Trophoblast cell (in vitro differentiated cells and primary cell): ENCODE data around the gene TEKT1.
"Not testable (repeated sequence)": the region's sequence is repeated elsewhere in the genome, so short reads cannot be mapped to it uniquely, and the experiment has no call there.

Experiments used
- DNase-seq, 2 donors: peaks; one replicate each; pipeline ENCODE4 v3.0.0-alpha.2; 2016
- H2AFZ ChIP-seq: 2 replicates; pipeline ENCODE4 v1.6.1; 2013; ENCODE audit warnings: low read length, moderate library complexity, mild to moderate bottlenecking; ENCODE audit not compliant: insufficient read depth, poor library complexity
- H2AK5ac ChIP-seq: 2 replicates; pipeline ENCODE4 v1.6.1; 2013; ENCODE audit warnings: mild to moderate bottlenecking, low read length
- H2BK120ac ChIP-seq: 2 replicates; pipeline ENCODE4 v1.6.1; 2013; ENCODE audit warnings: low read length, mild to moderate bottlenecking, moderate library complexity; ENCODE audit not compliant: insufficient read depth, poor library complexity
- H2BK12ac ChIP-seq: 2 replicates; pipeline ENCODE4 v1.6.1; 2013; ENCODE audit warnings: mild to moderate bottlenecking, low read length, moderate library complexity
- H2BK5ac ChIP-seq: 2 replicates; pipeline ENCODE4 v1.6.1; 2013; ENCODE audit warnings: low read length, low read depth, moderate library complexity, mild to moderate bottlenecking; ENCODE audit not compliant: poor library complexity
- H3K14ac ChIP-seq: 2 replicates; pipeline ENCODE4 v1.6.1; 2013; ENCODE audit warnings: mild to moderate bottlenecking, low read length
- H3K18ac ChIP-seq: 2 replicates; pipeline ENCODE4 v1.6.1; 2013; ENCODE audit warnings: mild to moderate bottlenecking, low read length
- H3K23ac ChIP-seq: 2 replicates; pipeline ENCODE4 v1.6.1; 2013; ENCODE audit warnings: low read length
- H3K27ac ChIP-seq: 2 replicates; pipeline ENCODE4 v1.5.1; 2013; ENCODE audit warnings: low read depth, mild to moderate bottlenecking, inconsistent platforms, low read length, moderate library complexity
- H3K27me3 ChIP-seq: 2 replicates; pipeline ENCODE4 v1.6.1; 2013; ENCODE audit warnings: inconsistent platforms, mild to moderate bottlenecking, low read length, moderate library complexity; ENCODE audit not compliant: insufficient read depth
- H3K36me3 ChIP-seq, 2 experiments: 1 replicate in 1 of 2; 2 replicates in 1 of 2; pipeline ENCODE4 v1.6.1; 2013; ENCODE audit warnings: low read length in 2 of 2, mild to moderate bottlenecking in 2 of 2, moderate library complexity in 1 of 2; ENCODE audit not compliant: insufficient read depth in 2 of 2, control insufficient read depth in 1 of 2
- H3K4ac ChIP-seq: 2 replicates; pipeline ENCODE4 v1.6.1; 2013; ENCODE audit warnings: low read depth, mild to moderate bottlenecking, low read length, moderate library complexity
- H3K4me1 ChIP-seq, 2 experiments: 1 replicate in 1 of 2; 2 replicates in 1 of 2; pipeline ENCODE4 v1.6.1; 2013; ENCODE audit warnings: low read length in 2 of 2, mild to moderate bottlenecking in 2 of 2, moderate library complexity in 1 of 2; ENCODE audit not compliant: insufficient read depth in 2 of 2, control insufficient read depth in 1 of 2
- H3K4me2 ChIP-seq: 2 replicates; pipeline ENCODE4 v1.6.1; 2013; ENCODE audit warnings: inconsistent platforms, mild to moderate bottlenecking, low read length, moderate library complexity
- H3K4me3 ChIP-seq: 2 replicates; pipeline ENCODE4 v1.5.1; 2013; ENCODE audit warnings: mild to moderate bottlenecking, low read depth, low read length, inconsistent platforms
- H3K79me1 ChIP-seq: one replicate; pipeline ENCODE4 v1.6.1; 2013; ENCODE audit warnings: low read length
- H3K79me2 ChIP-seq: 2 replicates; pipeline ENCODE4 v1.6.1; 2013; ENCODE audit warnings: low read length, mild to moderate bottlenecking; ENCODE audit not compliant: control insufficient read depth, insufficient read depth, poor library complexity
- H3K9ac ChIP-seq: 2 replicates; pipeline ENCODE4 v1.6.1; 2013; ENCODE audit warnings: mild to moderate bottlenecking, low read length
- H3K9me3 ChIP-seq: 2 replicates; pipeline ENCODE4 v1.6.1; 2013; ENCODE audit warnings: low read depth, mild to moderate bottlenecking, control low read depth, inconsistent platforms, low read length; ENCODE audit not compliant: insufficient read depth
- H4K12ac ChIP-seq: 2 replicates; pipeline ENCODE4 v1.6.1; 2013; ENCODE audit warnings: low read depth, mild to moderate bottlenecking, low read length, moderate library complexity
- H4K8ac ChIP-seq: 2 replicates; pipeline ENCODE4 v1.6.1; 2013; ENCODE audit warnings: low read depth, mild to moderate bottlenecking, low read length, moderate library complexity
- H4K91ac ChIP-seq: one replicate; pipeline ENCODE4 v1.6.1; 2013; ENCODE audit warnings: low read depth, mild to moderate bottlenecking, low read length, moderate library complexity
- WGBS: extraction: QIAGEN DNeasy Blood & Tissue Kit; methylation state at CpG from one replicate; pipeline ENCODE4 v1.1.7; 2013; ENCODE audit warnings: missing lambda C conversion rate; ENCODE audit not compliant: insufficient read length, insufficient coverage; ENCODE audit errors: extremely low coverage; 5-methylcytosine and 5-hydroxymethylcytosine counted together

The TEKT1 gene

GRCh38 chr17:6853764-6854442 lies 22.4 kb upstream of the TEKT1 start:
- no CpG with 5 or more reads among the region's 19 CpGs for WGBS
- H3K9ac ChIP-seq, result no peak overlapping the region

GRCh38 chr17:6848545-6849179 lies 17.1 kb upstream of the TEKT1 start:
- H3K79me2 ChIP-seq, H3K36me3 ChIP-seq, H2BK12ac ChIP-seq, H3K27ac ChIP-seq, H3K4me2 ChIP-seq, H2BK120ac ChIP-seq, H4K8ac ChIP-seq, H4K12ac ChIP-seq, H3K18ac ChIP-seq, H3K9ac ChIP-seq, H3K79me1 ChIP-seq, H3K4me3 ChIP-seq, H2AFZ ChIP-seq, DNase-seq, H2AK5ac ChIP-seq, H3K14ac ChIP-seq, H3K27me3 ChIP-seq, H3K23ac ChIP-seq, H3K9me3 ChIP-seq, H3K4me1 ChIP-seq, H2BK5ac ChIP-seq, H3K4ac ChIP-seq, H4K91ac ChIP-seq: not testable (repeated sequence)
- WGBS, result no CpG with 5 or more reads among the region's 7 CpGs

More at GRCh38 chr17:6853764-6854442, 22.4 kb upstream of the TEKT1 start:
- Histone ChIP-seq H3K27ac (peak overlapping the region; percentile 22), H3K23ac (no peak overlapping the region), H2BK5ac (no peak overlapping the region), H3K4me2 (peak overlapping the region; percentile 50), H3K18ac (no peak overlapping the region), H2AFZ (peak overlapping the region; percentile 75), H2BK12ac (no peak overlapping the region), H4K8ac (no peak overlapping the region), H2AK5ac (no peak overlapping the region), H3K4me3 (no peak overlapping the region), H4K12ac (no peak overlapping the region), H2BK120ac (no peak overlapping the region), H3K4ac (no peak overlapping the region), H3K36me3 (no peaks in the 10 kb centered on the region), H3K9me3 (peaks cover 3% of the 10 kb centered on the region), H3K27me3 (no peaks in the 10 kb centered on the region), H3K79me1 (peaks cover 2% of the 10 kb centered on the region), H4K91ac (peak overlapping the region; percentile 17), H3K14ac (no peak overlapping the region), H3K4me1 (no peaks in the 10 kb centered on the region), H3K79me2 (no peaks in the 10 kb centered on the region)
- no peak for DNase-seq

DNA sequence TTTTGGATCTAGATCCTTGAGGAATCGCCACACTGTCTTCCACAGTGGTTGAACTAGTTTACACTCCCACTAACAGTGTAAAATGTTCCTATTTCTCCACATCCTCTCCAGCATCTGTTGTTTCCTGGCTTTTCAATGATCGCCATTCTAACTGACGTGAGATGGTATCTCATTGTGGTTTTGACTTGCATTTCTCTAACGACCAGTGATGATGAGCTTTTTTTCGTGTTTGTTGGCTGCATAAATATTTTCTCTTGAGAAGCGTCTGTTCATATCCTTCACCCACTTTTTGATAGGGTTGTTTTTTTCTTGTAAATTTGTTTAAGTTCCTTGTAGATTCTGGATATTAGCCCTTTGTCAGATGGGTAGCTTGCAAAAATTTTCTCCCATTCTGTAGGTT lies 14.6 kb upstream of the TEKT1 start:
- not testable (repeated sequence) for H2AK5ac ChIP-seq, H3K14ac ChIP-seq, H3K4me1 ChIP-seq, H3K4me3 ChIP-seq, H4K12ac ChIP-seq, H2BK12ac ChIP-seq, H3K36me3 ChIP-seq, DNase-seq, H3K27me3 ChIP-seq, H3K4me2 ChIP-seq, H3K27ac ChIP-seq, H3K79me2 ChIP-seq, H4K8ac ChIP-seq, H3K79me1 ChIP-seq, H2BK5ac ChIP-seq, H3K4ac ChIP-seq, H2BK120ac ChIP-seq, H3K23ac ChIP-seq, H4K91ac ChIP-seq, H2AFZ ChIP-seq, H3K9me3 ChIP-seq, H3K9ac ChIP-seq, H3K18ac ChIP-seq
- no CpG with 5 or more reads among the region's 6 CpGs for WGBS

DNA sequence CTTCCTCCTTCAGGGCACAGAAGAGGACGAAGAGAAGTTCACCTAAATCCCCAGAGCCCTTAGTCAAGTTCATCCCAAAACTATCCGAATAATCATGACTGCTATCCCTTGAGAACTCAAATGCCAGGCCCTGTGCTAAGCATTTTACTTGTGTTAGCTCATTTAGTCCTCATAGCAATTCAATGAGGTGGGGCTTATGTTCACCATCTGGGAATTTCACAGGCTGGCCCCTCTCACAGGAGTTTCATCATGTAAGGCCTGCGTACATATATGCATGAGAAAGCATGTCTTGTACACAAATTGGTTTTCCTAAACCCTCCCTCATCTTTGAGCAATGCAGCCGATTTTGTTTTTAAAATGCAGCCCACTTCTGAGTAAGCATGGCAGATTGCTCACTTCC lies 12.9 kb upstream of the TEKT1 start:
- not testable (repeated sequence) for H2AFZ ChIP-seq, H2BK12ac ChIP-seq, H3K4ac ChIP-seq, H3K14ac ChIP-seq, H3K79me2 ChIP-seq, H3K9me3 ChIP-seq, H3K23ac ChIP-seq, H4K8ac ChIP-seq, H4K91ac ChIP-seq, H3K9ac ChIP-seq, H4K12ac ChIP-seq, H2BK120ac ChIP-seq, DNase-seq, H3K79me1 ChIP-seq, H3K4me3 ChIP-seq, H3K18ac ChIP-seq, H3K36me3 ChIP-seq, H3K4me2 ChIP-seq, H3K27ac ChIP-seq, H3K4me1 ChIP-seq, H3K27me3 ChIP-seq, H2BK5ac ChIP-seq, H2AK5ac ChIP-seq
- no CpG with 5 or more reads among the region's 4 CpGs for WGBS
